ENCODE data around the gene FAM222A. TPM values are rescaled to one million over a fixed set of nuclear protein-coding genes. Genes with fewer than 3 reads are reported as not detected.

Gene FAM222A
- total RNA-seq, 1 experiment from 2014 or later = 3.7 TPM

DNA sequence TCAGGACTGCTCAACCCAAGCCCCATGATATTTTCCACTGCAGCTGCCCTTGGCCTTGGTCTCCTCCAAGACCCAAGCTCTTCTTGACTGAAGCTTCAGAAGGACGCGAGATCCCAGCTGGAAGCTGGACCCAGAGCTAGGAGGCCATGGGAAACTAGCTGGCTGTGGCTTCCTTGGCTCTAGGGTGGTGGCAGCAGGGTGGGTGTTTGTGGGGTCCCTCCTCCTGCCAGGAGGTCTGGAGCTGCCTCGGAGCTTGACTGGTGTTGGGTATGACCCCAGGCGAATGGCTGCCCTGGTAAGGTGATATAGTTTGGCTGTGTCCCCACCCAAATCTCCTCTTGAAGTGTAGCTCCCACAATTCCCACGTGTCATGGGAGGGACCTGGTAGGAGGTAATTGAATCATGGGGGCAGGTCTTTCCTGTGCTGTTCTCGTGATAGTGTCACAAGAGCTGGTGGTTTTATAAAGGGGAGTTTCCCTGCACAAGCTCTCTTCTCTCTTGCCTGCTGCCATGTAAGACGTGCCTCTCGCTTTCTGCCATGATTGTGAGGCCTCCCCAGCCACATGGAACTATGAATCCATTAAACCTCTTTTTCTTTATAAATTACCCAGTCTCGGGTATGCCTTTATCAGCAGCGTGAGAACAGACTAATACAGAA is 68.2 kb downstream of the FAM222A start (continued):
- TF ChIP-seq SP1 (IDR thresholded peaks at IDR 0.05; ENCODE audit: low read depth) (no peak), SRF (IDR thresholded peaks at IDR 0.05; ENCODE audit: low read depth) (no peak), EGR1 (IDR thresholded peaks at IDR 0.05; ENCODE audit: low read depth) (no peak), YY1 (IDR thresholded peaks at IDR 0.05; ENCODE audit: extremely low read depth, insufficient replicate concordance, low read depth, low read length) (no peak), EZH2phosphoT487 (IDR thresholded peaks at IDR 0.05; ENCODE audit: borderline replicate concordance) (no peak)
- TF ChIP-seq, protein P1, sequence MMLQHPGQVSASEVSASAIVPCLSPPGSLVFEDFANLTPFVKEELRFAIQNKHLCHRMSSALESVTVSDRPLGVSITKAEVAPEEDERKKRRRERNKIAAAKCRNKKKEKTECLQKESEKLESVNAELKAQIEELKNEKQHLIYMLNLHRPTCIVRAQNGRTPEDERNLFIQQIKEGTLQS (IDR thresholded peaks at IDR 0.05) = no peak

DNA sequence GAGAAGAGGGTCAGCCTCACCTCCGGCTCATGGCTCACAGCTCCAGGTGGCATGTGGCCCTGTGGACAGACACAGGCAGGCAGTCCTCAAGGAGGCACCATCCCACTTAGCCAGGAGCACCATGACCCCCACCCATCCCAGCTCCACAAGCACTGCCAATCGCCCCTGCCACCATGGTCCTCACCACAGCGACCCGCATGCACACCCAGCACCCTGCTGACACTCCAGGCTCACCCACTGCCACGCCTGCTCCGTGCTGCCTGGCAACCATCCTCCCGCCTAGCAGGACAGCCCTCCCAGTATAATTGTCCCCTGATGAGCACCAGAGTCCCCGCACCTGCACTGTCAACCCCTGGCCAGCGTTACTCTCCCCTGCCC is 68.7 kb downstream of the FAM222A start:
- ATAC-seq = no peak
- Histone ChIP-seq H4K20me1 (ENCODE audit: insufficient read depth) (no peaks in the 10 kb centered on the region), H3K9ac (ENCODE audit: low read length) (no peak overlapping the region), H3K36me3 (ENCODE audit: control insufficient read depth in 1 of 2, insufficient read depth in 2 of 2, low read length in 2 of 2) (no peaks in the 10 kb centered on the region), H3K27ac (ENCODE audit: low read depth, low read length) (no peak overlapping the region), H3K4me3 (replicated peaks in 1 of 2; ENCODE audit: low read depth in 1 of 2, low read length in 2 of 2) (no peak overlapping the region), H3K9me2 (ENCODE audit: insufficient read depth) (no peaks in the 10 kb centered on the region), H3K4me2 (ENCODE audit: low read length) (no peak overlapping the region), H3K9me3 (ENCODE audit: control insufficient read depth in 1 of 2, insufficient read depth in 1 of 2, low read depth in 1 of 2, low read length in 2 of 2) (no peaks in the 10 kb centered on the region; a peak in 1 of 4 replicates), H3K79me2 (ENCODE audit: insufficient read depth, low read length) (no peaks in the 10 kb centered on the region), H3K27me3 (ENCODE audit: insufficient read depth, low read length) (no peaks in the 10 kb centered on the region), H2AFZ (ENCODE audit: low read depth, low read length, poor library complexity, severe bottlenecking) (no peak overlapping the region), H3K4me1 (ENCODE audit: control insufficient read depth in 1 of 2, insufficient read depth in 2 of 2, low read length in 2 of 2) (peaks cover 6% of the 10 kb centered on the region in 2 experiments)
- CTCF ChIA-PET = no interaction called here
- TF ChIP-seq SRF (IDR thresholded peaks at IDR 0.05; ENCODE audit: low read depth) (no peak), ELF1 (IDR thresholded peaks at IDR 0.05; ENCODE audit: borderline replicate concordance, low read depth) (no peak), EZH2phosphoT487 (IDR thresholded peaks at IDR 0.05; ENCODE audit: borderline replicate concordance) (no peak), JUND (IDR thresholded peaks at IDR 0.05) (no peak), SIN3A (IDR thresholded peaks at IDR 0.05; ENCODE audit: low read depth) (no peak), CEBPB (IDR thresholded peaks at IDR 0.05; ENCODE audit: low read depth) (no peak), POLR2A (IDR thresholded peaks at IDR 0.05; ENCODE audit: borderline replicate concordance, extremely low read depth, insufficient read depth, insufficient read length) (no peak), FOSL1 (IDR thresholded peaks at IDR 0.05; ENCODE audit: low read depth) (no peak), EGR1 (IDR thresholded peaks at IDR 0.05; ENCODE audit: low read depth) (no peak), ZFX (IDR thresholded peaks at IDR 0.05) (no peak), ZNF274 (IDR thresholded peaks at IDR 0.05; ENCODE audit: low read depth, low read length) (no peak), EZH2 (IDR thresholded peaks at IDR 0.05) (no peak), POLR2AphosphoS5 (IDR thresholded peaks at IDR 0.05; ENCODE audit: low read depth, low read length) (no peak), RAD21 (IDR thresholded peaks at IDR 0.05; ENCODE audit: low read depth) (no peak), TCF7L2 (IDR thresholded peaks at IDR 0.05; ENCODE audit: borderline replicate concordance, extremely low read depth, insufficient read depth, insufficient read length) (no peak), SP1 (IDR thresholded peaks at IDR 0.05; ENCODE audit: low read depth) (no peak)
- TF ChIP-seq, protein P2, sequence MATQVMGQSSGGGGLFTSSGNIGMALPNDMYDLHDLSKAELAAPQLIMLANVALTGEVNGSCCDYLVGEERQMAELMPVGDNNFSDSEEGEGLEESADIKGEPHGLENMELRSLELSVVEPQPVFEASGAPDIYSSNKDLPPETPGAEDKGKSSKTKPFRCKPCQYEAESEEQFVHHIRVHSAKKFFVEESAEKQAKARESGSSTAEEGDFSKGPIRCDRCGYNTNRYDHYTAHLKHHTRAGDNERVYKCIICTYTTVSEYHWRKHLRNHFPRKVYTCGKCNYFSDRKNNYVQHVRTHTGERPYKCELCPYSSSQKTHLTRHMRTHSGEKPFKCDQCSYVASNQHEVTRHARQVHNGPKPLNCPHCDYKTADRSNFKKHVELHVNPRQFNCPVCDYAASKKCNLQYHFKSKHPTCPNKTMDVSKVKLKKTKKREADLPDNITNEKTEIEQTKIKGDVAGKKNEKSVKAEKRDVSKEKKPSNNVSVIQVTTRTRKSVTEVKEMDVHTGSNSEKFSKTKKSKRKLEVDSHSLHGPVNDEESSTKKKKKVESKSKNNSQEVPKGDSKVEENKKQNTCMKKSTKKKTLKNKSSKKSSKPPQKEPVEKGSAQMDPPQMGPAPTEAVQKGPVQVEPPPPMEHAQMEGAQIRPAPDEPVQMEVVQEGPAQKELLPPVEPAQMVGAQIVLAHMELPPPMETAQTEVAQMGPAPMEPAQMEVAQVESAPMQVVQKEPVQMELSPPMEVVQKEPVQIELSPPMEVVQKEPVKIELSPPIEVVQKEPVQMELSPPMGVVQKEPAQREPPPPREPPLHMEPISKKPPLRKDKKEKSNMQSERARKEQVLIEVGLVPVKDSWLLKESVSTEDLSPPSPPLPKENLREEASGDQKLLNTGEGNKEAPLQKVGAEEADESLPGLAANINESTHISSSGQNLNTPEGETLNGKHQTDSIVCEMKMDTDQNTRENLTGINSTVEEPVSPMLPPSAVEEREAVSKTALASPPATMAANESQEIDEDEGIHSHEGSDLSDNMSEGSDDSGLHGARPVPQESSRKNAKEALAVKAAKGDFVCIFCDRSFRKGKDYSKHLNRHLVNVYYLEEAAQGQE (IDR thresholded peaks at IDR 0.05; ENCODE audit: low read depth) = no peak
- TF ChIP-seq, protein P1 (IDR thresholded peaks at IDR 0.05) = no peak
- TF ChIP-seq, protein P3, sequence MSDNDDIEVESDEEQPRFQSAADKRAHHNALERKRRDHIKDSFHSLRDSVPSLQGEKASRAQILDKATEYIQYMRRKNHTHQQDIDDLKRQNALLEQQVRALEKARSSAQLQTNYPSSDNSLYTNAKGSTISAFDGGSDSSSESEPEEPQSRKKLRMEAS (IDR thresholded peaks at IDR 0.05) = no peak
- TF ChIP-seq, protein P4, sequence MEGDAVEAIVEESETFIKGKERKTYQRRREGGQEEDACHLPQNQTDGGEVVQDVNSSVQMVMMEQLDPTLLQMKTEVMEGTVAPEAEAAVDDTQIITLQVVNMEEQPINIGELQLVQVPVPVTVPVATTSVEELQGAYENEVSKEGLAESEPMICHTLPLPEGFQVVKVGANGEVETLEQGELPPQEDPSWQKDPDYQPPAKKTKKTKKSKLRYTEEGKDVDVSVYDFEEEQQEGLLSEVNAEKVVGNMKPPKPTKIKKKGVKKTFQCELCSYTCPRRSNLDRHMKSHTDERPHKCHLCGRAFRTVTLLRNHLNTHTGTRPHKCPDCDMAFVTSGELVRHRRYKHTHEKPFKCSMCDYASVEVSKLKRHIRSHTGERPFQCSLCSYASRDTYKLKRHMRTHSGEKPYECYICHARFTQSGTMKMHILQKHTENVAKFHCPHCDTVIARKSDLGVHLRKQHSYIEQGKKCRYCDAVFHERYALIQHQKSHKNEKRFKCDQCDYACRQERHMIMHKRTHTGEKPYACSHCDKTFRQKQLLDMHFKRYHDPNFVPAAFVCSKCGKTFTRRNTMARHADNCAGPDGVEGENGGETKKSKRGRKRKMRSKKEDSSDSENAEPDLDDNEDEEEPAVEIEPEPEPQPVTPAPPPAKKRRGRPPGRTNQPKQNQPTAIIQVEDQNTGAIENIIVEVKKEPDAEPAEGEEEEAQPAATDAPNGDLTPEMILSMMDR (IDR thresholded peaks at IDR 0.05 in 2 of 3, conservative IDR thresholded peaks at IDR 0.05 in 1 of 3; ENCODE audit: borderline replicate concordance in 1 of 3, insufficient read depth in 1 of 3, low read depth in 2 of 3, low read length in 2 of 3) = no peak
- intact Hi-C loops (cut with micrococcal nuclease) = no loop called here
- POLR2A ChIA-PET = no interaction called here
- BruUV-seq (replicated peaks) = no TSS peak
- RAD21 ChIA-PET (ENCODE audit: low non-redundant PET in 1 of 2, low total read pairs in 2 of 2, uncharacterized antibody in 2 of 2, unreplicated experiment in 2 of 2) = no interaction called here
- DNase-seq (ENCODE audit: low read depth, low spot score) = no peak
